Endothelial cell of umbilical vein (primary cell): ENCODE results near the gene PABPN1. TPM values are rescaled to one million over a fixed set of nuclear protein-coding genes. Genes with fewer than 3 reads are reported as not detected.
"Not testable (repeated sequence)": the region's sequence is repeated elsewhere in the genome, so short reads cannot be mapped to it uniquely, and the experiment has no call there.

Experiments used
- BruUV-seq: library from RNA; stranded (reverse); fragments of 400-500 nt; replicated peaks from 2 replicates; lab custom pipeline; 2021; lab: Mats Ljungman, UMichigan
- CTCF ChIA-PET: fragments of 300-600, 350-600 bp; sonication (Branson Sonifier 250); formaldehyde crosslinking; loops from one replicate; lab custom pipeline; 2021; ENCODE audit warnings: antibody characterized with exemption, inconsistent platforms; lab: Charles Lee
- POLR2A ChIA-PET: fragments of 300-600, 350-600 bp; sonication (Branson Sonifier 250); formaldehyde crosslinking; loops from one replicate; lab custom pipeline; 2021; ENCODE audit warnings: antibody characterized with exemption, inconsistent platforms; lab: Charles Lee
- DNase-seq: peaks from one replicate; pipeline ENCODE4 v3.0.0-alpha.2; 2011; ENCODE audit warnings: low read depth, low spot score
- FAIRE-seq: peaks from 2 replicates; lab custom pipeline; 2011; peaks lifted over from hg19 to GRCh38; lab: Jason Lieb, UNC
- H2AFZ ChIP-seq: 2 replicates; pipeline ENCODE4 v1.6.0; 2012; ENCODE audit warnings: low read depth, low read length, control low read depth, inconsistent platforms
- H3K27ac ChIP-seq: 2 replicates; pipeline ENCODE4 v1.5.1; 2011; ENCODE audit warnings: low read depth, mild to moderate bottlenecking, control low read depth, low read length, moderate library complexity; ENCODE audit not compliant: insufficient read depth
- H3K27me3 ChIP-seq, 2 experiments: 2 replicates each; pipeline versions ENCODE4 v1.6.0 to v1.6.1; 2011; ENCODE audit warnings: low read length in 2 of 2, mixed read lengths in 1 of 2; ENCODE audit not compliant: control insufficient read depth in 2 of 2, insufficient read depth in 2 of 2
- H3K36me3 ChIP-seq, 2 experiments: 2 replicates in 1 of 2; 3 replicates in 1 of 2; pipeline ENCODE4 v1.5.1; 2011; ENCODE audit warnings: low read length in 2 of 2, mild to moderate bottlenecking in 1 of 2, moderate library complexity in 1 of 2; ENCODE audit not compliant: control insufficient read depth in 2 of 2, insufficient read depth in 2 of 2; ENCODE audit errors: extremely low read depth in 1 of 2
- H3K4me1 ChIP-seq: 3 replicates; pipeline ENCODE4 v1.5.1; 2011; ENCODE audit warnings: mild to moderate bottlenecking, low read length; ENCODE audit not compliant: control insufficient read depth, insufficient read depth; ENCODE audit errors: extremely low read depth
- H3K4me2 ChIP-seq: 2 replicates; pipeline ENCODE4 v1.6.1; 2011; ENCODE audit warnings: low read length, control low read depth, mixed read lengths; ENCODE audit not compliant: insufficient read depth
- H3K4me3 ChIP-seq, 3 experiments: fragments of 200-600 bp in 1 of 3; sonication (generic), shearing (Covaris generic) in 1 of 3; replicated peaks in 1 of 3; 2 replicates each; pipeline ENCODE4 v1.5.1; 2011 to 2016; ENCODE audit warnings: control low read depth in 3 of 3, low read length in 3 of 3, mild to moderate bottlenecking in 2 of 3, inconsistent platforms in 1 of 3, low read depth in 1 of 3, moderate library complexity in 1 of 3; ENCODE audit not compliant: insufficient read depth in 1 of 3
- H3K79me2 ChIP-seq: 2 replicates; pipeline ENCODE4 v1.6.0; 2012; ENCODE audit warnings: low read length, inconsistent platforms; ENCODE audit not compliant: control insufficient read depth, insufficient read depth
- H3K9ac ChIP-seq: replicated peaks from 2 replicates; pipeline ENCODE3; 2011; ENCODE audit warnings: low read length, control low read depth; ENCODE audit not compliant: insufficient read depth; ENCODE audit errors: extremely low read depth
- H3K9me1 ChIP-seq: replicated peaks from 3 replicates; pipeline ENCODE4 v1.6.0; 2011; ENCODE audit warnings: mild to moderate bottlenecking, low read length; ENCODE audit not compliant: control insufficient read depth, insufficient read depth; ENCODE audit errors: extremely low read depth
- H3K9me3 ChIP-seq: replicated peaks from 2 replicates; pipeline ENCODE4 v1.5.1; 2012; ENCODE audit warnings: low read length, inconsistent platforms; ENCODE audit not compliant: control insufficient read depth, insufficient read depth
- H4K20me1 ChIP-seq: replicated peaks from 2 replicates; pipeline ENCODE3; 2011; ENCODE audit warnings: mild to moderate bottlenecking, low read length; ENCODE audit not compliant: control insufficient read depth, insufficient read depth; ENCODE audit errors: extremely low read depth
- CTCF ChIP-seq, 2 donors: IDR thresholded peaks; 1 replicate in 1 of 2; 2 replicates in 1 of 2; pipeline ENCODE4 v1.5.1; 2011; ENCODE audit warnings: low read length in 2 of 2, mild to moderate bottlenecking in 2 of 2, moderate library complexity in 2 of 2, control low read depth in 1 of 2, inconsistent platforms in 1 of 2, low read depth in 1 of 2; ENCODE audit not compliant: insufficient read depth in 1 of 2; ENCODE audit errors: extremely low read depth in 1 of 2
- EZH2 ChIP-seq: IDR thresholded peaks from 2 replicates; pipeline ENCODE4 v1.6.1; 2012; ENCODE audit warnings: borderline replicate concordance, low read depth, mild to moderate bottlenecking, moderate library complexity, low read length, inconsistent platforms; ENCODE audit not compliant: severe bottlenecking
- FOS ChIP-seq: IDR thresholded peaks from 2 replicates; pipeline ENCODE4 v1.6.1; 2011; ENCODE audit warnings: mild to moderate bottlenecking, low read length, moderate library complexity, borderline replicate concordance; ENCODE audit not compliant: insufficient read depth
- GATA2 ChIP-seq: IDR thresholded peaks from 2 replicates; pipeline ENCODE4 v1.7.0; 2011; ENCODE audit warnings: low read depth, mild to moderate bottlenecking, moderate library complexity, mixed read lengths, low read length; ENCODE audit not compliant: insufficient read length, insufficient read depth
- JUN ChIP-seq: IDR thresholded peaks from 2 replicates; pipeline ENCODE4 v1.6.1; 2011; ENCODE audit warnings: borderline replicate concordance, low read depth; ENCODE audit not compliant: insufficient read length, insufficient read depth
- MAX ChIP-seq: IDR thresholded peaks from 2 replicates; pipeline ENCODE4 v1.6.1; 2011; ENCODE audit not compliant: insufficient read depth, insufficient read length
- MYC ChIP-seq: IDR thresholded peaks from one replicate; pipeline ENCODE4 v1.6.1; 2011; ENCODE audit warnings: mild to moderate bottlenecking, low read depth, low read length
- POLR2A ChIP-seq: IDR thresholded peaks from 2 replicates; pipeline ENCODE4 v1.6.1; 2012; ENCODE audit warnings: low read depth, mild to moderate bottlenecking, control low read depth, low read length
- POLR2AphosphoS5 ChIP-seq: IDR thresholded peaks from 2 replicates; pipeline ENCODE4 v1.6.1; 2012; ENCODE audit warnings: low read depth, mild to moderate bottlenecking, control low read depth, low read length, moderate library complexity; ENCODE audit not compliant: insufficient read depth
- dilution Hi-C: fragments of 300-500 bp; cut with MboI; formaldehyde crosslinking; loops from one replicate; pipeline ENCODE4 v1.15.0; 2019; ENCODE audit warnings: low sequenced_read_pairs; ENCODE audit not compliant: extremely low pct_ligation_motif_present
- intact Hi-C: fragments of 100-400 bp; cut with micrococcal nuclease; formaldehyde crosslinking; loops from one replicate; pipeline ENCODE4 v1.10.0; 2022
- polyA plus RNA-seq, 4 experiments: library from polyadenylated mRNA; depleted of rRNA in 3 of 4; stranded (reverse) in 3 of 4; unstranded in 1 of 4; fragments of >200 nt; gene quantifications; 2 replicates each; pipeline versions ENCODE4 v1.2.1 to v1.2.3, GENCODE V29; 2011 to 2012; ENCODE audit warnings: missing spikeins in 1 of 4
- total RNA-seq: library from RNA; stranded (reverse); gene quantifications from 2 replicates; pipeline ENCODE4 v1.2.3, GENCODE V29; 2021

PABPN1 gene
- total and polyA plus RNA-seq, 2 donors (not counting 3 experiments of a cell fraction or from before 2014, with no cell fraction given), result 231 TPM

- BruUV-seq, result no TSS peak
- ChIA-PET POLR2A (no interaction called here), CTCF (no interaction called here)
- DNase-seq (no peak), FAIRE-seq (no peak)
- no peak overlapping the region for H3K4me3 ChIP-seq
- H2AFZ ChIP-seq, result no peak overlapping the region
- no peak for TF ChIP-seq FOS
- no peak overlapping the region for H3K27ac ChIP-seq
- no peaks in the 10 kb centered on the region for H3K27me3 ChIP-seq
- H3K9me3 ChIP-seq, result no peaks in the 10 kb centered on the region
- H3K9me1 ChIP-seq, result no peaks in the 10 kb centered on the region
- no peak overlapping the region for H3K9ac ChIP-seq
- H3K4me2 ChIP-seq, result no peak overlapping the region
- H3K79me2 ChIP-seq, result no peaks in the 10 kb centered on the region
- H3K36me3 ChIP-seq, result peaks cover 0 to 7% of the 10 kb centered on the region in 2 experiments
- no peaks in the 10 kb centered on the region for H4K20me1 ChIP-seq
- intact Hi-C loops, result no loop called here
- no peaks in the 10 kb centered on the region for H3K4me1 ChIP-seq
- dilution Hi-C loops, result no loop called here
Measured at GRCh38 chr14:23275412-23275811, 45.8 kb upstream of the PABPN1 start.

- intact Hi-C loops, result no loop called here
- H3K9me3 ChIP-seq, result no peaks in the 10 kb centered on the region
- H3K4me2 ChIP-seq, result no peak overlapping the region
- dilution Hi-C loops, result no loop called here
- CTCF ChIA-PET, result interaction anchor here (1.0 to 1.2 kb wide), 2 partner anchors 17 to 18 kb away, joined by 4 to 7 read pairs; no protein-coding TSS in a partner anchor
- H3K4me1 ChIP-seq, result no peaks in the 10 kb centered on the region
- H3K9me1 ChIP-seq, result no peaks in the 10 kb centered on the region
- no peak overlapping the region for H2AFZ ChIP-seq
- H4K20me1 ChIP-seq, result no peaks in the 10 kb centered on the region
- FAIRE-seq (no peak), DNase-seq (no peak)
- H3K4me3 ChIP-seq, result no peak overlapping the region
- POLR2A ChIA-PET, result interaction anchor here (0.7 kb wide), 1 partner anchor 1095 kb away, joined by 3 read pairs; no protein-coding TSS in a partner anchor
- peaks cover 0 to 7% of the 10 kb centered on the region in 2 experiments for H3K36me3 ChIP-seq
- no peaks in the 10 kb centered on the region for H3K27me3 ChIP-seq
- no peak overlapping the region for H3K9ac ChIP-seq
- H3K27ac ChIP-seq, result no peak overlapping the region
- no TSS peak for BruUV-seq
- TF ChIP-seq POLR2A (no peak), POLR2AphosphoS5 (no peak), MAX (no peak), JUN (no peak), MYC (no peak), CTCF (IDR thresholded peaks at IDR 0.05; ENCODE audit: extremely low read depth in 1 of 2, insufficient read depth in 1 of 2, low read depth in 1 of 2, low read length in 2 of 2) (no peak), FOS (no peak), GATA2 (no peak), EZH2 (no peak)
- H3K79me2 ChIP-seq, result no peaks in the 10 kb centered on the region
Measured at GRCh38 chr14:23277189-23277588, 44.1 kb upstream of the PABPN1 start.

- H3K79me2 ChIP-seq, H3K27ac ChIP-seq, BruUV-seq, dilution Hi-C loops, POLR2A ChIA-PET, H3K9ac ChIP-seq, H3K4me2 ChIP-seq, H3K9me3 ChIP-seq, intact Hi-C loops, H3K4me3 ChIP-seq, H3K4me1 ChIP-seq, H4K20me1 ChIP-seq, H3K9me1 ChIP-seq, FAIRE-seq, H3K27me3 ChIP-seq, H2AFZ ChIP-seq, H3K36me3 ChIP-seq, DNase-seq: not testable (repeated sequence)
- CTCF ChIA-PET, result interaction anchor here (0.9 to 1.6 kb wide), 4 partner anchors 14 to 43 kb away, joined by 3 to 7 read pairs (median 4); partner anchors contain the start of gene PABPN1
Measured at GRCh38 chr14:23277928-23278327, 43.3 kb upstream of the PABPN1 start.
